ENCODE results near the gene RIT2.
"Not testable (repeated sequence)": the region's sequence is repeated elsewhere in the genome, so short reads cannot be mapped to it uniquely, and the experiment has no call there.

Gene RIT2

GRCh38 chr18:42814618-42815017 lies 300.9 kb downstream of the RIT2 start:
- no peak for DNase-seq

GRCh38 chr18:42814184-42814583 lies 301.3 kb downstream of the RIT2 start:
- DNase-seq = no peak

- peak; percentile 43 to 46 for DNase-seq
Measured at GRCh38 chr18:42813570-42813969, 301.9 kb downstream of the RIT2 start.

- DNase-seq = no peak
Measured at GRCh38 chr18:42807887-42808286, 307.6 kb downstream of the RIT2 start.

- DNase-seq = no peak
Measured at GRCh38 chr18:42801706-42802105, 313.8 kb downstream of the RIT2 start.

GRCh38 chr18:42798606-42799170 lies 316.8 kb downstream of the RIT2 start:
- no peak for DNase-seq

- not testable (repeated sequence) for DNase-seq
Measured at GRCh38 chr18:42795213-42795789, 320.2 kb downstream of the RIT2 start.

- DNase-seq = no peak
Measured at GRCh38 chr18:42792731-42793130, 322.8 kb downstream of the RIT2 start.

GRCh38 chr18:42784632-42785031 lies 330.9 kb downstream of the RIT2 start:
- no peak for DNase-seq

GRCh38 chr18:42782929-42783328 lies 332.6 kb downstream of the RIT2 start:
- no peak for DNase-seq

GRCh38 chr18:42781298-42781815 lies 334.1 kb downstream of the RIT2 start:
- DNase-seq = no peak

- no peak for DNase-seq
Measured at GRCh38 chr18:42780171-42780570, 335.3 kb downstream of the RIT2 start.

GRCh38 chr18:42778445-42779042 lies 336.9 kb downstream of the RIT2 start:
- DNase-seq = no peak

- DNase-seq = no peak
Measured at GRCh38 chr18:42778024-42778423, 337.5 kb downstream of the RIT2 start.

GRCh38 chr18:42773870-42774269 lies 341.6 kb downstream of the RIT2 start:
- DNase-seq = no peak

- no peak for DNase-seq
Measured at GRCh38 chr18:42771936-42772335, 343.5 kb downstream of the RIT2 start.

- no peak for DNase-seq
Measured at GRCh38 chr18:42765302-42765701, 350.2 kb downstream of the RIT2 start.

GRCh38 chr18:42760290-42760689 lies 355.2 kb downstream of the RIT2 start:
- DNase-seq = no peak

GRCh38 chr18:42758852-42759251 lies 356.6 kb downstream of the RIT2 start:
- no peak for DNase-seq

- no peak for DNase-seq
Measured at GRCh38 chr18:42756214-42756613, 359.3 kb downstream of the RIT2 start.

GRCh38 chr18:42752916-42753315 lies 362.6 kb downstream of the RIT2 start:
- no peak for DNase-seq

GRCh38 chr18:42746794-42747193 lies 368.7 kb downstream of the RIT2 start:
- DNase-seq = no peak

- DNase-seq = no peak
Measured at GRCh38 chr18:42745931-42746330, 369.6 kb downstream of the RIT2 start.

- DNase-seq = no peak
Measured at GRCh38 chr18:42745171-42745570, 370.3 kb downstream of the RIT2 start.

All from Kasumi-1 (cell line).